NCI-H1694 (cell line): ENCODE data around the gene IL17C.
"Not testable (repeated sequence)": the region's sequence is repeated elsewhere in the genome, so short reads cannot be mapped to it uniquely, and the experiment has no call there.

Experiments used
- DNase-seq: peaks from one replicate; lab custom pipeline; 2025; lab: John Stamatoyannopoulos, UW

Gene IL17C

DNA sequence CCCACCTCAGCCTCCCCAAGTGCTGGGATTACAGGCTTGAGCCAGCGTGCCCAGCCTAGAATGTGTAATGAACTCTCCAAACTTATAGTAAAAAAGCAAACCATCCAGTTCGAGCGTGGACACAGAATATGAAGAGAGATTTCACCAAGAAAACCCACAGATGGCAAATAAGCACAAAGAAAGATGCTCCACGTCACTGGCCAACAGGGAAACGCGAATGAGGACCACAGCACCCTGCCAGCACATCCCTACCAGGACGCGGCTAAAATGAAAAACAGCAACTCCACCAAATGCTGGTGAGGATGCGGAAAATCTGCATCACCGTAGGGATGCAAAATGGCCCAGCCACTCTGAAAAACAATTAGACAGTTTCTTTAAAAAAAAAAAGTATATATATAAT lies 23.1 kb downstream of the IL17C start:
- DNase-seq: no peak

DNA sequence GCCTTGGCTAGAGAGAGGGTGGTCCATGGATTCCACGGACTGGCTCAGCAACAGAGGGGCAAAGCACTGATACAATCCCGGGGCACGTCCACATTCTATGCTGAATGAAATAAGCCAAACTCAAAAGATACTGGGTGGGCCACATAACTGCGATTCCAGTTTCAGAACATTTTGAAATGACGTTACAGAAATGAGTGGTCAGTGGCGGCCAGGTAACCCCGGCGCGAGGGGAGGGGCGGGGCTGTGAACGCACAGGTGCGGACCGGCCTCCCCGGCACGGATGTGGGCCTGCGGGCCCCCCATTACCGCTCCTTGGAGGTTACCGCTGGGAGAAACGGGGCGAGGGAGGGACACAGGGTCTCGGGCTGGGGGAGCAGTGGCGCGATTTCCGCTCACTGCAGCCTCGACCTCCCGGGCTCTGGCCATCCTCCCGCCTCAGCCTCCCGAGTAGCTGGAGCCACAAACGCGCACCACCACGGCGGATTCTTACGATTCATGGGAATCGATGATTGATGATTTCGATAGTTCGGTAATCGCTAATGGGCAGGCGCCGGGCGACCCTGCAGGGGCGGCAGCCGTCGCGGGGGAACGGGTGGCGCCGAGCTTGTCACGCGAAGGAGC lies 24.0 kb downstream of the IL17C start:
- DNase-seq: no peak

DNA sequence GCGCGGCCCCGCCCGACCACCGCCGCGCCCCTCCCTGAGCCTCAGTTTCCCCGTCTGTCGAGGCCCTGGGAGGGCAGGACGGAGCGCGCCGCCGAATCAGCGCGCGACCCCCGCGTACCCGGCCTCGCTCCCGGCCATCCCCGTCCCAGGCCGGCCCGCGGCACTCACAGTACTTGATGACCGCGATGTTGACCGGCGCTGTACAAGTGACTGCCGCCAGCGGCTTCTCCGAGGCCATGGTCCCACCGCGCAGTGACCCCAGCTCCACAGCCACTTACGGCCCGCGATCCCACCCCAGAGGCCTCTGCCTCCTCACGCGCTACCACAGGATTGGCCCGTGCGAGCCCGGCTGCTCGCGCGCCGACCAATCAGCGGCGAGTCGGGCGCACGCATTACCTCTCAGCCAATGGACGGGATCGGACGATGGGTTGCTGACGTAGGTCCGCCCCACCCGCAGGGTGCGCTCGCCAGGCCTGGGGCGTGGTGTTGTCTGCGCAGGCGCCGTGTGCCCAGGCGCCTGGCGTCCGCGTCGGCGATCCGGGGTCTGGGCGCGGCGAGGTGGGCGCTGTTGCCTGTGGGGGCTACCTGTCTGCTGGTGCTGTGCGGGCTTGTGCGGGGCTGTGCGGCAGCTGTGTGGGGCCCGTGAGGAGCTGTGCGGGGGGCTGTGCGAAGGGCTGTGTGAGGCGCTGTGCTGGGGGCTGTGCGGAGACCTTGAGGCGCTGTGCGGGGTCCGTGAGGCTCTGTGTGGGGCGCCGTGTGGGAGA lies 24.7 kb downstream of the IL17C start, which contains the start of gene MVD:
MVD (minus strand) TSS at position 249 of the 764 bp plus-strand sequence; CDS start at position 238, 11 bp downstream.
- DNase-seq: peak; percentile 89

DNA sequence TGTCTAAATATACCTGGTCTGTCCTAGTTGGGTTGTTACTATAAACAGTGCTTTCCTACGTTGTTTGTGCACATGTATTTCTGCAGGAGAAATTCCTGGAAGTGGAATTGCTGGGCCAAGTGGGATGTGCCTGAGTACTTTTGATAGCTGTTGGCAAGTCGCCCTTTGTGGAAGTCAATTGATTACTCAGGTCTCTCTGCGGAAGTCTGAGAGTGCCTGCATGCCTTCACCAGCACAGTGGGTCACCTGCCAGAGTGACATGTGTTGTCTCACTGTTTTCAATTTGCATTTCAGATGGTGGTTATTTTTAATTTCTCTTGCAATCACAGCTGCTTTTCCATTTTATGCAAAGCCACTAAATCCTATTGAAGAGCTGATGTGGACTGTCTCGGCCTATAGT lies 26.8 kb downstream of the IL17C start:
- DNase-seq: no peak

DNA sequence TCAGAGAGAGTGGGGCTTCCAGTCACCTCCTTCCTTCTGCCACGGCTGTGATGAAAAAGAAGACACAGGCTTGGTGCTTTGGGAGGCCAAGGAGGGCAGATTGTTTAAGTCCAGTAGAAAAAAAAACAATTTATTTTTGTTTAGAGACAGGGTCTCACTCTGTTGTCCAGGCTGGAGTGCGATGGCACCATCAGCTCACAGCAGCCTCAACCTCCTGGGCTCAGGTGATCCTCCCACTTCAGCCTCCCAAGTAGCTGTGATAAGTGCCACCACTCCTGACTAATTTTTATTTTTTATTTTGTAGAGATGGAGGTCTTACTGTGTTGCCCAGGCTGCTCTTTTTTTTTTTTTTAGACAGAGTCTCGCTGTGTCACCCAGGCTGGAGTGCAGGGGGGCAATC lies 27.2 kb downstream of the IL17C start:
- no peak for DNase-seq

DNA sequence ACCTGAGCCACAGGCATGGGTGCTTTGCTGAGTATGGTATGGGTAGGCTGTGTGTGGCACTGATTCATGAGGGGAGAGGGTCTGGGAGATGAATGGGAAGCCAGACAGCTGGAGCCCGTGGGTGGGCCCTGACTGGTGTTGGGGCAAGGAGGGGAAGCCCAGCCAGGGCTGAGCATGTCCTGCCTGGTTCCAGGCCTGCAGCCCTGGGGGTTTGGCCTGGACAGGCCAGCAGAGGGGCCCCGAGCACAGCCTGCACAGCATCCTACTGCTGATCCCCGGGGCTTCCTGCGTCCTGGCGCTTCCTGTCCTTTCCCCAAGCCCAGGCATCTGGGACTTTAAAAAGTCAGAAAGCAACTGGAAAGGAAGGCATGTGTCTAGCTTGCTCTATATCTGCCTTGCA lies 29.1 kb downstream of the IL17C start:
- no peak for DNase-seq

DNA sequence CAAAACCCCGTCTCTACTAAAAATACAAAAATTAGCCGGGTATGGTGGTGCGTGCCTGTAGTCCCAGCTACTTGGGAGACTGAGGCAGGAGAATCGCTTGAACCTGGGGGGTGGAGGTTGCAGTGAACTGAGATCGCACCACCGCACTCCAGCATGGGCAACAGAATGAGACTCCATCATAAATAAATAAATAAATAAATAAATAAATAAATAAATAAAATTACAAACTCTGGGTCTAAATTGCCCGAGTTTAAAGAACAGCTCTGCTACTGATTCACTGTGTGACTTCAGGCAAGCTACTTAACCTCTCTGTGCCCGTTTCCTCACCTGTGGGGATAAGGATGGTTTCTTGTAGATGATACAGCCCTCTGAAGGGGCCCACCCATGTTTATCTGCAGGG lies 31.1 kb downstream of the IL17C start:
- DNase-seq: not testable (repeated sequence)

DNA sequence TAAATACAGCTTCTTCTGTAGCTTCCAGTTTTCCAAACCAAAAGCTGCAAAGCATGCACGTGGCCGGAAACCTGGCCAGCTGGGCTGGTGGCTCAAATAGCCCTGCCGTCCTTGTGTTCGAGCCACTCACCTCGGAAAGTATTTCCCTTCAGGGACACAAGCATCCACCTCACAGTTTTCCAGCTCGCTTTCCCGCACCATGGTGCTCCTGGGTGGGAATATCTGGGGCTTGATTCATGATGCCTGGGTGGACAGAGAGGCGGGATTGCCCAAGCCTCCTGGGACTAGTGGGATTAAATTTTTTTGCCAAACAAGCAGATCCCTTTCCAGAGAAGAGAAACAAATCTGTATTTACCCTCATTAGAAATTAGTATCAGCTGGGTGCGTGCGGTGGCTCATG lies 31.6 kb downstream of the IL17C start:
- no peak for DNase-seq

DNA sequence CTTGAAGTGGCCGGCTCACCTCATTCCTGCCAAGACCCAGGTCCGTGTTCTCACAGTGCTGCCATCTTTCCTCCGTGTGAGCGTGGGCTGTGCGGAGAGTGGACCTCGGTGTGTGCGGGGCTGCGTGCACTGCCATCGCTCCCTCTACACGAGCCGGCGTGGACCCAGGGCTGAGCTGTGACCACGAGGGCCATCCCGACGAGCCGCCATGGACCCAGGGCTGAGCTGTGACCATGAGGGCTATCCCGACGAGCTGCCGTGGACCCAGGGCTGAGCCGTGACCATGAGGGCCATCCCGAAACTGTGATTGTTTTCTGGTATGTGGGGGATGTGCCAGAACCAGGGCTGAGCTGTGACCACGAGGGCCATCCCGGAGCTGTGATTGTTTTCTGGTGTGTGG lies 33.4 kb downstream of the IL17C start:
- no peak for DNase-seq

DNA sequence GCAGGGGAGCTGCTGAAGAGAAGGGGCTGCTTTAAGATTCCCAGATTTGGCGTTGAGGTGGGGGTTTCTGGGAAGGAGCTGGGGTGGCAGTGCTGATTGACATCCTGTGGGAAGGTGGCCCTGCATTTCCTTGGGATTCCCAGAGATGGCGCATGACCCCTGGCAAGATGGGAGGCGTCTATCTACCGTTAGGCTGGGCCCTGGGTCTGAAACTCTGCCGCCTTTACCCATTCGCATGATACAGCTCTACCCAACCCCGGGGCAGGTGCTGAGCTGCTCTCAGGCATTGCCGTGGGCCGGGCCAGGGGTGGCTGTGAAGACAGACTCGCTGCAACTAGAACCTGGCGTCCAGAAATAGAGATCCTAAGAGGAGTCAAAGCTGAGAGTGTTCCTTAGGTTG lies 34.4 kb downstream of the IL17C start:
- no peak for DNase-seq

DNA sequence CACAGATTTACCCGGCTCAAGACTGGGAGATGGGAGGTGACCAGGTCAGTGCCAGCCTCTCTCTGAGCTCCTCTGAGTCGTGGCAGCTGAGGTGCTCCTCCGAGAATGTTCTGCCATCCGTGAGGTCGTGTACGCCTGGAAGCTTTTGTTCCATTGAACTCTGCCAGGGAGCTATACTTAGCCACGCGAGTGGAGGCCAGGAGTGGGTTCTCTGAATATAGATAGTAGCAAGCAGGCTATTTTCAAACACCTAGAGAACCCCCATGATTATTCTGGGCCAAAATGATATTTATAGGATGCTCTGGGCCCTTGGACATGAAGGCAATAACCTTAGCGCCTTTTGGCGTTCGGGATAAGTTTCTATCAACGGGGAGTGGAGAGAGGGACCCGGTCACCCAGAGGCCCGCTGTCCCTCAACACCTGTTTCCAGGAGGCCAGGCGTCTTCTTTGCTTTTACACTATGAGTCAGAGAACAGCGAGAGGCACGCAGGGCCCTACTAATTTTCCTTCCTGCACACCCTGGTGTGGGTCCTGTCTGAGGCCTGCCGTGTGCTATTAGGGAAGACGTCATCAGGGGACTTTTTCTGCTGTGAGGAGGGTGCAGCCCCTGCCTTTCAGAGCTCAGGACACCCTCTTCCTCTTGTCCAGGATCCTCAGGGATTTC lies 35.5 kb downstream of the IL17C start:
- DNase-seq: no peak

DNA sequence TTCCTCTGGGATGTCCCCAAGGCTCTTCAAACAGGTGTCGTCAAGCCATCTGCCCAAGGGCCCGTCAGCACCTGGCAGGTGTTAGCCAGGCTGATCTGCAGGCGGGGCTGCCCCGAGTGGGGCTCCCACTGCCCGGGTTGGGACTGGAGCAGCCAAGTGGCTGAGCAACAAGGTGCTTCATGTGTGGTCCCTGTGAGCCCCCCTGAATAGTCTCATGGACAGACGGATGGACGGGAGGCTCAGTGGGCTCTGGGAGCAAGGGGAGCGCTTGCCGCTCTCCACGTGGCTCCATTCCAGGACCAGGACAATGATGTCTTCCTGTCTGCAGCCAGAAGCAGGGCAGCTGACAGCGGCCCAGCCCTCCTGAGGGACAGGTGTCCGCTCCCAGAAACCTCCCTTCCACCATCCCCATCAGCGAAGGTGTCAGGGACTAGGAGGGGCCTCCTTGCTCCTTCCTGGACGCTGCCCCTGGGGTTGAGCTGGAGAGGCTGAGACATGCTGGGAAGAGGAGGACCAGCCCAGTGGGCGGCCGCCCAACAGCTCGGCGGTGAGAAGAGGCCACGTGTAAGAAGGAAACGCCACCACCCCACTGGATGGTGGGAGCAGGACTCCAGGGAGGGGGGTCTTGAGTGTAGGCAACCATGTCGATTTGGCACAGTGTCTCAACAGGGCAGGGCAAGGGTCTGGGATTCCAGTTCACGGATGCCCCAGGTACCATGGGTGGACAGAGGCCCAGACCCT lies 38.3 kb downstream of the IL17C start:
- DNase-seq: no peak

DNA sequence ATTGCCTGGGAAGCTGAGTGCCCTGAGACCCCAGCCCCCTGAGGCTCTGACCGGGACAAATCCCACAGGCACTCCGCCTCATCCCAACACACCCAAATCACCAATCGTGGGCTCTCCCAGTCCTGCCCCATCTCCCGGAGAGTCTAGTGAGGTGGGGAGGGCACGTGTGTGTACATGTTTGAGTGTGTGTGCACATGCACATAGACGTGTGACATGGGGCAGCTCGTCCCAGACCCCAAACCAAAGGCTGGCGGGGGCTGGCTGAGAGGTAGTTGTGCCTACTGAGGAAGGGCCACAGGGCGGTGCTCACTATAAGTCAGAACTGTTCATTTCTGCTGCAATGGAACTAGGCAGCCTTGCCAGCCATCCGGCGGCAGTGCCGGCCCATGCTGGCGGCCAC lies 39.3 kb downstream of the IL17C start:
- no peak for DNase-seq

DNA sequence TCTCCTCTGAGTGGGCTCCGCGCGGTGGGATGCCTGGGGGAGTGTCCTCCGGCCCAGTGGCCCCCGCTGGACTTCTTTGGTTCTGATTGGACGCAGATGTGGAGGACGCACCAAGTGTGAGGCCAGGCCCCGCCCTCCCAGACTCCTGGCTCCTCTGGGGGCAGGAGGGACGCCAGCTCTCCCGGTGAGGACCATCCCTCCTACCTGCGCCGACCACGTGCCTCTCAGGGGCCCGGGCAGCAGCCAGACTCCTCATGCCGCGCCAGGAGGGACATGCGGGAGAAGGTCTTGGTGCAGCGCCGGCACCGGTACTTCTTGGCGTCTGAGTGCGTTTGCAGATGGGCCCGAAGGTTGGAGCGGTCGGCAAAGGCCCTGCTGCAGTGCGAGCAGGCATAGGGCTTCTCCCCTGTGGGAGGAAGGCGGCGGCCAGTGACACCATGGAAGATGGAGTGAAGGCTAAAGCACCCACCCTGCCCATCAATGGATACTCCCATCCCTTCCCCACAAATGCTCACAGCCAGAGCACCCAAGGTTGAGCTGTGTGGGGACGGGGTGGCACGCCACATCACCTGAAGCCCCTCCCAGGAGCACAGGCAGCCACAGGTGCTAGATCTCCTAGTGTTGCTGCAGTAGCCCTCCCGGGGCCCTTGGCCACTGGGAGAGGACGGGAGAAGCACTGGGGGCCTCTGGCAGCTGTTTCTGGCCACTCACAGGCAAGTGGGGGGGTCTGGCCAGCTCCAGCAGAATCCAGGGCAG lies 40.0 kb downstream of the IL17C start:
- no peak for DNase-seq

DNA sequence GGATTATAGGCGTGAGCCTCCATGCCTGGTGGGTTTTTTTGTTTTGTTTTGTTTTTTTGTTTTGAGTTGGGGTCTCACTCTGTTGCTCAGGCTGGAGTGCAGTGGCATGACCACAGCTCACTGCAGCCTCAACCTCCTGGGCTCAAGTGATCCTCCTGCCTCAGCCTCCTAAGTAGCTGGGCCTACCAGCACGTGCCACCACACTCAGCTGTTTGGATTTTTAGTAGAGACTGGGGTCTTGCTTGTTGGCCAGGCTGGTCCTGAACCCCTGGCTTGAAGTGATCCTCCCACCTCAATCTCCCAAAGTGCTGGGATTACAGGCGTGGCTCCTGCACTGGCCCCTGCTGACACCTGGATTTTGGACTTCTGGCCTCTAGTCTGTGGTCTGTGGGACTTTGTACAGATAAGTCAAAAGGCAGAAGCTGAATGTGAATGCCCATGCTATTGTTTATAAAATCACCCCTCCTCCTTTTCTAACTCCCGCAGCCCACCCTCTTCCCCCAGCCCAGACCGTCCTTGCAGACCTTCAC lies 42.2 kb downstream of the IL17C start:
- DNase-seq: no peak

DNA sequence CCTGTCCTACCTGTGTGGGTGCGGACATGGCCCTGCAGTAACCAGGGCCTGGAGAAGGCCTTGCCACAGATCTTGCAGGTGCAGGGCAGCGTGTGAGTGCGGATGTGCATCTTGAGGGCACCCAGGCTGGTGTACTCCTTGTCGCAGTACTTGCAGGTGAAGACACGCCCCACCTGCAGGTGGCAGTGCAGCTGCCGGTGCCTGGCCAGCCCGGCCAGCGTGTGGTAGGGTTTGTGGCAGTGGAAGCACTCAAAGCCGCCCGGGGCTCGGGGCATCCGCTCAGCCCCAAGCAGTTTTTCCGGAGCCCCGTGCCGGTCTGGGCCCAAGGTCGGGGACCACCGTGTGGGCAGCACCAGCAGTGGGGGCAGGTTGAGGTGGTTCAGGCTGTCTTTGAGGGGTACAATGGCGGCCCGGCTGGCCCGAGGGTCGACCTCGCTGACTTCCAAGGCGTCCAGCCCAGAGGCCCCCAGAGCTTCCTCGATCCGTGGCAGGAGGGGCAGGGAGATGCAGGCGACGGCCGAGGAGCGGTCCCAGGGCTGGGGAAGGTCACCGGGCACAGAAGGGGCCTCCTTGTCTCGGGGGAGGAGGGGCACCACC lies 42.8 kb downstream of the IL17C start:
- DNase-seq: no peak

DNA sequence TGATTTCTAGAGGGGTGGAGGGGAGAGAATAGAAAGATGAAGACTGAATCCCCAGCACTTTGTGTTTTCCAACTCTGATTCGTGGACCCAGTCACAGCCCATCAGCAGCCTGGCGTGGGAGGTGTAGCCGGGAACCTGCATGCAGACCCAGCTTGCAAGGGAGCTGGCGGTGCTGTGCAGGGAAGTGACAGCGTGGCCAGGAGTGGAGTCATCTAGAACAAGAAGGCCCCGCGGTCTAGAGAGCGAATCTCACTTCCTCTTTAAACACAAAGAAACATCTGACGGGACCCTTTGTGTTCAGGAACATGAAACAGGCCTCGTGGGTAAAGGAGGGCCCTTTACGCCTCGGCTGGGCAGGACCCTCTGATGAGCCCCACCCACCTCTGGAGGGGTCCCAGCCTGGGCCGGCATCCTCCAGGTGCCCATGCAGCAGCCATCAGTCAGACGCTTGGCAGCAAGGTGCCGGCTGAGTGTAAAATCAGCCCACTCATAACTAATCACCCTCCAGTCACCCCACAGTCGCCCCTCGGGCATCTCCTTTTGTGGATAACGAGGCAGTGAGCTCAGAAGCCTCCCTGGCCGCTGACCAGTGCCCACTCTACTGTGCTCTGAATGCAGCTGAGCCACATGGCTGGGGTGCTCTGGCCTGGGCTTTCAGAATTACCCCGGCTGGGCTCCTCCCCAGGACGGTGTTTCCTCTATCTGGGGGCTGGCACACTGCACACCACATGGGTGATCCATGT lies 43.5 kb downstream of the IL17C start:
- no peak for DNase-seq

DNA sequence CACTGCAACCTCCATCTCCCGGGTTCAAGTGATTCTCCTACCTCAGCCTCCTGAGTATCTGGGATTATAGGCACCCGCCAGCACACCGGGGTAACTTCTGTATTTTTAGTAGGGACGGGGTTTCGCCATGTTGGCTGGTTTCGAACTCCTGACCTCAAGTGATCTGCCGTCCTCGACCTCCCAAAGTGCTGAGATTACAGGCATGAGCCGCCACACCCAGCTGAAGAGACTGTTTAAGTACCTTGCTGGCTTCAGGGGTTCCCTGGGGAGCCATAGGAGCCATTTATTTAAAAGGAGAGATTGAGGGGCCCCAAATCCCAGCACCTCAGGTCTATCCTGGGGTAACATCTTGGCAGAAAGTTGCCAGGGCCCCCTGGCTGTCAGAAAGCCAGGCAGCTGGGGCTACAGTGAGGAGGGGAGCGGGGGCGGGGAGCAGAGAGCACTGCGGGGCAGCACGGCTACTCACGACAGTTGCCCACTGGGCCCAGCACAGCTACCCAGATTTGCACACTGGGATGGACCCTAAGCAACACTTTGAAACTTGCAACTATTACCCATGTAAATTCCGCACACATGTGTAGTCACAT lies 46.3 kb downstream of the IL17C start:
- no peak for DNase-seq

DNA sequence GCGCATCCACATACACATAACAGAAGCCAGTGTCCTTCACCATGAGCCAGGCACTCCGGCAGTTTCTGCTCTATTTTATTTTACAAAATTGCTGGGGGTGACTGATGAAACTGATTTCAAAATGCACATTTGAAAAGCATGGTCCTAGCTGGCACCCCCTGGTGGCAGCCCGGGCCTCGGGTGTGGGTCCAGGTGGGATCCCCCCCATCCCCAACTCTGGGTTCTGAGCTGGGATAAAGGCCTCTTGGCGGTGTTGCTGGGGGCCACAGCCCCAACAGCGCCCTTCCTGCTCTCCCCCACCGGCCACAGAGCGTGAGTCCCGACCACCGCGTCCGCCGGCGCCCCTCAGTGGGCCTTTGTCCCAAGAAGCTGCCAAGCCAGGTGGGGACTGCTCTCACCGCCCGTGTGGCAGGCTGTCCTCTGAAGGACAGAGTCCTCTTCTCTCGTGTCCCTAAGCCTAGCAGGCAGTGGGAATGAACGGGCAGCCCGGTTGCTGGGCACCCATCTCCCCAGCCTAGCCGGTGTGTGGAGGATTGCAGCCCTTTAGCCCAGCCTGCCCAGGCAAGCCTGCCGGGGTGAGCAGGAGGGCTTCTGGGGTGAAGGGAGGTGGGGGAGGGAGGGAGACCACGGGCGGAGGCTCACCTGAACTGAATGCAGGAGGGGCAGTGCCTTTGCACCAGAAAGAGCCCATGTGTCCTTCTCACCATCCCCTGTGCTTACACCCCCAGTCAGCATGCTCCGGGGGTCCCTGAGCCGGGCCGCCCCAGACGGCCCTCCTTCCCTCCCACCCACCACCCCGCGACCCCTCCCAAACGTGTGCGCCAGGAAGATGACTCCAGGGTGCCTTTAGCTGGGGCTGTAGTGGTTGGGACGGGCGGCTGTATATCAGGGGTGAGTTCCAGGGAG lies 47.0 kb downstream of the IL17C start:
- no peak for DNase-seq
